ENCODE measurements around the gene BCKDHA. TPM values are rescaled to one million over a fixed set of nuclear protein-coding genes. Genes with fewer than 3 reads are reported as not detected.
"Not testable (repeated sequence)": the region's sequence is repeated elsewhere in the genome, so short reads cannot be mapped to it uniquely, and the experiment has no call there.

Gene BCKDHA
- total RNA-seq, 2 experiments from 2014 or later, result 17.9 to 27.1 TPM

DNA sequence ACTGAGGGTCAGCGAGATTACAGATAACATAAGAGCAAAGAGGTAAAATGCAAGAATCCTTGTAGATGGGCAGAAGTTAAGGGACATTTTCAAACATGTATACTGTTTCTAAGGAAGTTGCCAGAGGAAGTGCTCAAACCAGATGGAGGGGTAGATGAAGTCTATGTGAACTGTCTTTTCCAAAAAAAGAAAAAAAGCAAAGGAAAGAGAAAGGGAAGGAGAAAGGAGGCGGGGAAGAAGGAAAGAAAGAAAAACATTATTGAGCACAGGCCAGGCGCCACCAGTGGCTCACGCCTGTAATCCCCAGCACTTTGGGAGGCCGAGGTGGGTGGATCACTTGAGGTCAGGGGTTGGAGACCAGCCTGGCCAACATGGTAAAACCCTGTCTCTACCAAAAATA lies 36.8 kb downstream of the BCKDHA start:
- ChIA-PET CTCF (interaction anchor here (0.7 kb wide), 1 partner anchor 679 kb away, joined by 4 read pairs; no protein-coding TSS in a partner anchor), POLR2A (no interaction called here)
- Mint-ChIP-seq H3K4me1 (peaks cover 12% of the 10 kb centered on the region), H3K27ac (peak overlapping the region; percentile 58), H3K36me3 (ENCODE audit: low read depth) (peaks cover 35% of the 10 kb centered on the region), H3K4me3 (no peak overlapping the region), H3K27me3 (no peaks in the 10 kb centered on the region), H3K9me3 (no peaks in the 10 kb centered on the region)
- DNase-seq, result no peak

DNA sequence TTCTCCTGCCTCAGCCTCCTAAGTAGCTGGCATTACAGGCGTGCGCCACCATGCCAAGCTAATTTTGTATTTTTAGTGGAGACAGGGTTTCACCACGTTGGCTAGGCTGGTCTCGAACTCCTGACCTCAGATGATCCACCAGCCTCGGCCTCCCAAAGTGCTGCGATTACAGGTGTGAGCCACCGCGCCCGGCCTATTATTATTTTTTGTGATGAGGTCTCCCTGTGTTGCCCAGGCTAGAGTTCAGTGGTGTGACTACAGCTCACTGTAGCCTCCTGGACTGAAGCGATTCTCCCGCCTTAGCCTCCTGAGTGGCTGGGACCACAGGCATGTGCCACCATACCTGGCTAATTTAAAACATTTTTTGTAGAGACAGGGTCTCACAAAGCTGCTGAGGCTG lies 37.8 kb downstream of the BCKDHA start:
- CTCF ChIA-PET, result interaction anchor here (0.6 to 0.7 kb wide), 2 partner anchors 112 to 135 kb away, joined by 3 read pairs; no protein-coding TSS in a partner anchor
- H3K27ac Mint-ChIP-seq, POLR2A ChIA-PET, H3K9me3 Mint-ChIP-seq, DNase-seq, H3K4me3 Mint-ChIP-seq, H3K27me3 Mint-ChIP-seq: not testable (repeated sequence)
- Mint-ChIP-seq H3K4me1 (peaks cover 12% of the 10 kb centered on the region), H3K36me3 (ENCODE audit: low read depth) (peaks cover 35% of the 10 kb centered on the region)

DNA sequence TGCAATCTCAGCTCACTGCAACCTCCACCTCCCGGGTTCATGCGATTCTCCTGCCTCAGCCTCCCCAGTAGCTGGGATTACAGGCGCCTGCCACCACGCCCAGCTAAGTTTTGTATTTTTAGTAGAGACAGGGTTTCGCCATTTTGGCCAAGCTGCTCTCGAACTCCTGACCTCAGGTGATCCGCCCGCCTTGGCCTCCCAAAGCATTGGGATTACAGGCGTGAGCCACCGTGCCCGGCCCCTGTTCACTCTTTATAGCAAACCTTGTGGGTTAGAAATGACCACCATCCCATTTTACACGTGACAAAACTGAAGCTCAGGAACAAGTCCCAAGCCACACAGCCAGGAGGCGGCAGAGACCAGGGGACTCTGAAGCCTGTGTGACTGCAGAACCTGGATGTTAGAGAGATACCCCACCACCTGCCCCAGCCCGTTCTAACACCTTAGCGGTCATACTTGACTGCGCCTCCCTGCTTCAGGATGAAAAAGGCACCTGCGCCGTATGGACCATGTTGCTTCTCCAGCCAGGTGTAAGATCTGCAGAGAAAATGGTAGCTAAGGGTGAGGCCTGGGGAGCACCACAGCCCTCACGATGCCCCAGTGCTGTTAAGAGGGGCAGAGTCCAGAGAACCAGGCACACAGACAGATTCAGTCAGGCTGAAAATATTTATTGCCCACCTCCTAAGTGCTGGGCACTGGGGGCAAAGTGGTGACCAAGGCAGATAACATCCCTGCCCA lies 38.5 kb downstream of the BCKDHA start:
- ChIA-PET POLR2A (no interaction called here), CTCF (interaction anchor here (0.6 kb wide), 1 partner anchor 134 kb away, joined by 3 read pairs; no protein-coding TSS in a partner anchor)
- Mint-ChIP-seq H3K27me3 (no peaks in the 10 kb centered on the region), H3K9me3 (no peaks in the 10 kb centered on the region), H3K36me3 (ENCODE audit: low read depth) (peaks cover 33% of the 10 kb centered on the region), H3K4me1 (peaks cover 10% of the 10 kb centered on the region), H3K27ac (no peak overlapping the region), H3K4me3 (no peak overlapping the region)
- DNase-seq, result no peak

- Mint-ChIP-seq H3K27ac (no peak overlapping the region), H3K4me3 (no peak overlapping the region), H3K36me3 (ENCODE audit: low read depth) (peaks cover 29% of the 10 kb centered on the region), H3K4me1 (peaks cover 10% of the 10 kb centered on the region), H3K9me3 (no peaks in the 10 kb centered on the region), H3K27me3 (no peaks in the 10 kb centered on the region)
- ChIA-PET POLR2A (no interaction called here), CTCF (no interaction called here)
- no peak for DNase-seq
Measured at GRCh38 chr19:41436674-41436951, 39.0 kb downstream of the BCKDHA start.

GRCh38 chr19:41437944-41438574 lies 40.4 kb downstream of the BCKDHA start:
- ChIA-PET CTCF (interaction anchor here (2.7 kb wide), 1 partner anchor 19 kb away, joined by 18 read pairs; no protein-coding TSS in a partner anchor), POLR2A (interaction anchor here (1.2 to 2.2 kb wide), 4 partner anchors 10 to 172 kb away, joined by 3 to 30 read pairs (median 6); partner anchors contain the start of gene B3GNT8)
- Mint-ChIP-seq H3K27me3 (no peaks in the 10 kb centered on the region), H3K27ac (peak overlapping the region; percentile 42), H3K4me1 (peaks cover 11% of the 10 kb centered on the region), H3K4me3 (no peak overlapping the region), H3K9me3 (no peaks in the 10 kb centered on the region), H3K36me3 (ENCODE audit: low read depth) (peaks cover 15% of the 10 kb centered on the region)
- DNase-seq, result no peak

- peak; percentile 98 for DNase-seq
- Mint-ChIP-seq H3K4me1 (peaks cover 14% of the 10 kb centered on the region), H3K27me3 (peaks cover 9% of the 10 kb centered on the region), H3K9me3 (no peaks in the 10 kb centered on the region), H3K27ac (no peak within 1 kb of the TSS), H3K4me3 (no peak within 1 kb of the TSS), H3K36me3 (ENCODE audit: low read depth) (peaks cover 10% of the 10 kb centered on the region)
- ChIA-PET CTCF (interaction anchor here (0.5 to 3.0 kb wide), 27 partner anchors 9 to 805 kb away, joined by 3 to 42 read pairs (median 5); partner anchors contain the start of genes B3GNT8, B9D2 and CEACAM21), POLR2A (interaction anchor here (0.5 to 3.0 kb wide), 29 partner anchors 9 to 176 kb away, joined by 3 to 30 read pairs (median 5); partner anchors contain the start of genes B3GNT8, B9D2, CEACAM21 and HNRNPUL1)
Measured at GRCh38 chr19:41439441-41440222, 42.0 kb downstream of the BCKDHA start, which contains the start of gene DMAC2. Gene DMAC2 (minus strand): TSS chr19:41439912. CDS start chr19:41439899, 13 bp downstream.

GRCh38 chr19:41441321-41441945 lies 43.8 kb downstream of the BCKDHA start:
- no peaks in the 10 kb centered on the region for H3K9me3 Mint-ChIP-seq
- peaks cover 9% of the 10 kb centered on the region for H3K27me3 Mint-ChIP-seq
- ChIA-PET CTCF (interaction anchor here (3.0 kb wide), 2 partner anchors 7 to 77 kb away, joined by 26 to 42 read pairs; partner anchors contain the start of gene B9D2), POLR2A (interaction anchor here (3.0 kb wide), 1 partner anchor 78 kb away, joined by 10 read pairs; the partner anchor contains the start of gene B9D2)
- H3K4me1 Mint-ChIP-seq, result peaks cover 13% of the 10 kb centered on the region
- DNase-seq, result no peak
- H3K4me3 Mint-ChIP-seq, result no peak overlapping the region
- no peak overlapping the region for H3K27ac Mint-ChIP-seq
- H3K36me3 Mint-ChIP-seq (ENCODE audit: low read depth), result peaks cover 5% of the 10 kb centered on the region

- ChIA-PET CTCF (no interaction called here), POLR2A (interaction anchor here (1.1 kb wide), 1 partner anchor 126 kb away, joined by 3 read pairs; no protein-coding TSS in a partner anchor)
- Mint-ChIP-seq H3K27me3 (peaks cover 11% of the 10 kb centered on the region), H3K27ac (no peak within 1 kb of the TSS), H3K36me3 (ENCODE audit: low read depth) (peaks cover 1% of the 10 kb centered on the region), H3K4me3 (no peak within 1 kb of the TSS), H3K4me1 (peaks cover 14% of the 10 kb centered on the region), H3K9me3 (no peaks in the 10 kb centered on the region)
- no peak for DNase-seq
Measured at GRCh38 chr19:41442473-41443355, 45.1 kb downstream of the BCKDHA start, which contains the start of gene ERICH4. Gene ERICH4 (plus strand): TSS chr19:41443156. CDS start chr19:41443170, 14 bp downstream.

DNA sequence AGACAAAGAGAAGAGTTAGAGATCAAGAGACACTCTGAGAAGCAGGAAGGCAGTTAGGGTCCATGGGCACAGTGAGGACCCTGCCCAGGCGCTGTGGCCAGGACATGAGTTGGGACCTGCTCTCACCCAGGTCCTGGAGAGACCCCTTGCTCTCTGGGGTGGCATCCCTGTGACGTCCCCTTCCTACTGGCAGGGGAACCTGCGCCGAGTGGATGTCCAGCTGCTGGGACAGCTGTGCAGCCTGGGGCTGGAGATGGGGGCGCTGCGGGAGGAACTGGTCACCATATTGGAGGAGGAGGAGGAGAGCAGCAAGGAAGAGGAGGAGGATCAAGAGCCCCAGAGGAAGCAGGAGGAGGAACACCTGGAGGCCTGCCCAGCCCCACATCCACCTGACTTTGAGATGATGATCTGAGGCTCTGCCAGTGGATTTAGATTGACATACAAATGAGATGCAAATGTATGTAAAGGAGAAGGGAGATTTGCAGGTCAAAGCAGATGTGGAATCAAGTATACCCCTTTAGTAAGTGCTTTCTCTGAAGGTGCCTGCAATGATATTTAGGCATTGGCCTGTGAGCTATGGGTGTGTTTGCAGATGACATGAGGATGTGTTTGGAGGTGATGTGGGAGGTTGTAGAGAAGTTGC lies 46.3 kb downstream of the BCKDHA start:
- POLR2A ChIA-PET, result no interaction called here

GRCh38 chr19:41445575-41445974 lies 48.0 kb downstream of the BCKDHA start:
- no peak for DNase-seq
- ChIA-PET CTCF (interaction anchor here (0.6 to 1.8 kb wide), 2 partner anchors 11 to 79 kb away, joined by 3 to 5 read pairs; no protein-coding TSS in a partner anchor), POLR2A (no interaction called here)
- no peak overlapping the region for H3K4me3 Mint-ChIP-seq
- no peaks in the 10 kb centered on the region for H3K36me3 Mint-ChIP-seq (ENCODE audit: low read depth)
- H3K27me3 Mint-ChIP-seq, result peaks cover 14% of the 10 kb centered on the region
- no peaks in the 10 kb centered on the region for H3K9me3 Mint-ChIP-seq
- H3K4me1 Mint-ChIP-seq, result peaks cover 32% of the 10 kb centered on the region
- no peak overlapping the region for H3K27ac Mint-ChIP-seq

More for the DNA sequence above, 46.3 kb downstream of the BCKDHA start:
- DNase-seq, result no peak
- peaks cover 22% of the 10 kb centered on the region for H3K4me1 Mint-ChIP-seq
- H3K27me3 Mint-ChIP-seq, result peaks cover 11% of the 10 kb centered on the region
- H3K4me3 Mint-ChIP-seq, result no peak overlapping the region
- no peaks in the 10 kb centered on the region for H3K9me3 Mint-ChIP-seq
- CTCF ChIA-PET, result no interaction called here
- no peak overlapping the region for H3K27ac Mint-ChIP-seq
- no peaks in the 10 kb centered on the region for H3K36me3 Mint-ChIP-seq (ENCODE audit: low read depth)

DNA sequence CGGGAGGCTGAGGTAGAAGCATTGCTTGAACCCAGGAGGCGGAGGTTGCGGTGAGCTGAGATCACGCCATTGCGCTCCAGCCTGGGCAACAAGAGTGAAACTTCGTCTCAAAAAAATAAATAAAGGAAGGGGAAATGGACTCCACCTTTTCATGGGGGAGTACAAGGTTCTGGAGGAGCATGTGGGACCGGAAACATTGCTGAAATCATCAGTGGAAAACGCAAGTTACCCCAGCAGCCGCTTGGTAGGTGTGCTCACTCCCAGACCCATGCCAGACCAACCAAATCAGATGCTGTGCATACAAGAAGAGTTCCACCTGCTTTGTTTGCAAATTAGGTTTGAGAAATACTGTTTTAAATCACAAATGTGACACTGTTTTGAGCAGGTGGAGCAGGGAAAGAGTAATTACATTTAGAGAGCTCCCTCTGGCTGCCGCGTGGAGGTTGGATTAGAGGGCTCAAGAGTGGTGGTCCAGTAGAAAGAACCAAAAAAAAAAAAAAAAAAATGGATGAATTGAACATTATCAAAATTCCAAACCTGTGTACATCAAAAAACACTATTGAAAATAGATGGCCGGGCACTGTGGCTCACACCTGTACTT lies 50.2 kb downstream of the BCKDHA start:
- peaks cover 26% of the 10 kb centered on the region for H3K4me1 Mint-ChIP-seq
- POLR2A ChIA-PET, result interaction anchor here (1.1 to 2.2 kb wide), 2 partner anchors 8 to 10 kb away, joined by 5 to 16 read pairs; partner anchors contain the start of gene DMAC2
- H3K27ac Mint-ChIP-seq, result no peak overlapping the region
- no peak for DNase-seq
- no peaks in the 10 kb centered on the region for H3K36me3 Mint-ChIP-seq (ENCODE audit: low read depth)
- peaks cover 14% of the 10 kb centered on the region for H3K27me3 Mint-ChIP-seq
- H3K4me3 Mint-ChIP-seq, result no peak overlapping the region
- no peaks in the 10 kb centered on the region for H3K9me3 Mint-ChIP-seq
- CTCF ChIA-PET, result interaction anchor here (0.7 to 7.2 kb wide), 17 partner anchors 8 to 432 kb away, joined by 3 to 91 read pairs (median 12); partner anchors contain the start of genes B9D2, CEACAM21 and DMAC2
